Kidney capillary endothelial cell (primary cell): ENCODE data around the gene PLEK2.
"Not testable (repeated sequence)": the region's sequence is repeated elsewhere in the genome, so short reads cannot be mapped to it uniquely, and the experiment has no call there.

Experiments used
- DNase-seq: peaks from one replicate; pipeline ENCODE4 v3.0.0-alpha.2; 2018; ENCODE audit warnings: low spot score

The PLEK2 gene

GRCh38 chr14:67428501-67429031, 16.6 kb upstream of the PLEK2 start:
- DNase-seq, result no peak

- peak; percentile 76 for DNase-seq
Observed at GRCh38 chr14:67426983-67427606, 15.1 kb upstream of the PLEK2 start.

- no peak for DNase-seq
Observed at GRCh38 chr14:67426161-67426560, 14.2 kb upstream of the PLEK2 start.

GRCh38 chr14:67425608-67426007, 13.6 kb upstream of the PLEK2 start:
- DNase-seq, result no peak

GRCh38 chr14:67424539-67424938, 12.6 kb upstream of the PLEK2 start:
- no peak for DNase-seq

GRCh38 chr14:67423424-67423823, 11.5 kb upstream of the PLEK2 start:
- DNase-seq, result no peak

- DNase-seq, result no peak
Observed at GRCh38 chr14:67421356-67422224, 9.6 kb upstream of the PLEK2 start.

- DNase-seq, result no peak
Observed at GRCh38 chr14:67420102-67420739, 8.3 kb upstream of the PLEK2 start.

- DNase-seq, result peak; percentile 64
Observed at GRCh38 chr14:67418401-67419191, 6.6 kb upstream of the PLEK2 start.

GRCh38 chr14:67417633-67418032, 5.7 kb upstream of the PLEK2 start:
- no peak for DNase-seq

- DNase-seq, result no peak
Observed at GRCh38 chr14:67416810-67417209, 4.8 kb upstream of the PLEK2 start.

- DNase-seq, result no peak
Observed at GRCh38 chr14:67416085-67416484, 4.1 kb upstream of the PLEK2 start.

- not testable (repeated sequence) for DNase-seq
Observed at GRCh38 chr14:67415610-67416009, 3.6 kb upstream of the PLEK2 start.

- peak; percentile 100 for DNase-seq
Observed at GRCh38 chr14:67413806-67414769, 2.1 kb upstream of the PLEK2 start.

GRCh38 chr14:67411370-67411769, 595 bp downstream of the PLEK2 start:
- DNase-seq, result no peak

- no peak for DNase-seq
Observed at GRCh38 chr14:67410313-67410712, 1.7 kb downstream of the PLEK2 start.

GRCh38 chr14:67409461-67409860, 2.5 kb downstream of the PLEK2 start:
- DNase-seq, result no peak

GRCh38 chr14:67408122-67408801, 3.7 kb downstream of the PLEK2 start:
- DNase-seq, result not testable (repeated sequence)

- no peak for DNase-seq
Observed at GRCh38 chr14:67405771-67406170, 6.2 kb downstream of the PLEK2 start.

- DNase-seq, result no peak
Observed at GRCh38 chr14:67400434-67400833, 11.5 kb downstream of the PLEK2 start.
